Tibial artery (tissue), 4 donors: Measurements from ENCODE around the gene KRTAP4-16.
"Not testable (repeated sequence)": the region's sequence is repeated elsewhere in the genome, so short reads cannot be mapped to it uniquely, and the experiment has no call there.

Experiments used
- DNase-seq, 2 donors: peaks; one replicate each; pipeline ENCODE4 v3.0.0-alpha.2; 2019
- H3K27ac ChIP-seq, 2 donors: fragments of 200-600 bp; sonication (generic) in 1 of 2; 1 replicate in 1 of 2; 2 replicates in 1 of 2; pipeline ENCODE4 v1.5.1; 2018 to 2019; ENCODE audit warnings: mild to moderate bottlenecking in 1 of 2
- H3K27me3 ChIP-seq, 2 donors: fragments of 200-600 bp; sonication (generic) in 1 of 2; one replicate each; pipeline versions ENCODE4 v1.5.1 to v1.6.0; 2016 to 2019
- H3K36me3 ChIP-seq, 3 donors: fragments of 200-600 bp; sonication (generic) in 2 of 3; one replicate each; pipeline ENCODE4 v1.5.1; 2016 to 2019; ENCODE audit warnings: mild to moderate bottlenecking in 2 of 3
- H3K4me1 ChIP-seq, 4 donors: fragments of 200-600 bp; sonication (generic) in 2 of 4; 1 replicate in 3 of 4; 2 replicates in 1 of 4; pipeline ENCODE4 v1.5.1; 2016 to 2019
- H3K4me3 ChIP-seq, 2 donors: fragments of 200-600 bp; sonication (generic) in 1 of 2; 1 replicate in 1 of 2; 2 replicates in 1 of 2; pipeline ENCODE4 v1.5.1; 2018 to 2019; ENCODE audit warnings: mild to moderate bottlenecking in 2 of 2
- H3K9me3 ChIP-seq, 3 donors: fragments of 200-600 bp; sonication (generic) in 1 of 3; one replicate each; pipeline ENCODE4 v1.5.1; 2016 to 2019
- intact Hi-C: fragments of 100-400 bp; cut with DNase I; formaldehyde crosslinking; loops from one replicate; pipeline ENCODE4 v1.15.0; 2023; ENCODE audit warnings: low total_unique reads
- TF ChIP-seq, protein P1 (sequence below), 2 experiments: fragments of 200-600 bp in 1 of 2; fragments of 450-650 bp in 1 of 2; IDR thresholded peaks; one replicate each; pipeline ENCODE4 v1.5.1; 2017 to 2019; ENCODE audit warnings: antibody characterized with exemption in 2 of 2, mild to moderate bottlenecking in 1 of 2, moderate library complexity in 1 of 2

The KRTAP4-16 gene

DNA sequence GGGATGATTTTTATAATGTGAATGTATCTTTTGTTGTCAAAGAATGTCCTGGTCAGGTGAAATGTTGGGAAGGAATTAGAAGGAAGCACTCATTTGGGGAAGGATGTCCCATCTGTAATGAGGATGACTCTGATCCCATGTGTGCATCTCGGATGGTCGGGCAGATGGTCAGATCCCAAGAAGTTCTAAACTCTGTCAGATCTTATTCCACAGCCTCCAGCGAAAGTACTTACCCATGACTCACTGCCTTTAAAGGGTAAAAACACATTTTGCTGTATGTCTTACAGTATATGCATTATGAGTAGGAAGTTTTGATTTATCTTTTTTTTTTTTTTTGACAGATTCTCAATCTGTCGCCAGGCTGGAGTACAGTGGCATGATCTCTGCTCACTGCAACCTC is 16.7 kb upstream of the KRTAP4-16 start:
- no peak for DNase-seq
- peaks cover 0 to 9% of the 10 kb centered on the region in 2 donors for H3K27me3 ChIP-seq
- no peak overlapping the region for H3K27ac ChIP-seq
- TF ChIP-seq, protein P1, sequence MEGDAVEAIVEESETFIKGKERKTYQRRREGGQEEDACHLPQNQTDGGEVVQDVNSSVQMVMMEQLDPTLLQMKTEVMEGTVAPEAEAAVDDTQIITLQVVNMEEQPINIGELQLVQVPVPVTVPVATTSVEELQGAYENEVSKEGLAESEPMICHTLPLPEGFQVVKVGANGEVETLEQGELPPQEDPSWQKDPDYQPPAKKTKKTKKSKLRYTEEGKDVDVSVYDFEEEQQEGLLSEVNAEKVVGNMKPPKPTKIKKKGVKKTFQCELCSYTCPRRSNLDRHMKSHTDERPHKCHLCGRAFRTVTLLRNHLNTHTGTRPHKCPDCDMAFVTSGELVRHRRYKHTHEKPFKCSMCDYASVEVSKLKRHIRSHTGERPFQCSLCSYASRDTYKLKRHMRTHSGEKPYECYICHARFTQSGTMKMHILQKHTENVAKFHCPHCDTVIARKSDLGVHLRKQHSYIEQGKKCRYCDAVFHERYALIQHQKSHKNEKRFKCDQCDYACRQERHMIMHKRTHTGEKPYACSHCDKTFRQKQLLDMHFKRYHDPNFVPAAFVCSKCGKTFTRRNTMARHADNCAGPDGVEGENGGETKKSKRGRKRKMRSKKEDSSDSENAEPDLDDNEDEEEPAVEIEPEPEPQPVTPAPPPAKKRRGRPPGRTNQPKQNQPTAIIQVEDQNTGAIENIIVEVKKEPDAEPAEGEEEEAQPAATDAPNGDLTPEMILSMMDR (IDR thresholded peaks at IDR 0.05), result no peak
- no peak overlapping the region for H3K4me3 ChIP-seq
- intact Hi-C loops, result no loop called here
- no peaks in the 10 kb centered on the region for H3K36me3 ChIP-seq
- no peaks in the 10 kb centered on the region for H3K9me3 ChIP-seq
- H3K4me1 ChIP-seq, result no peaks in the 10 kb centered on the region

DNA sequence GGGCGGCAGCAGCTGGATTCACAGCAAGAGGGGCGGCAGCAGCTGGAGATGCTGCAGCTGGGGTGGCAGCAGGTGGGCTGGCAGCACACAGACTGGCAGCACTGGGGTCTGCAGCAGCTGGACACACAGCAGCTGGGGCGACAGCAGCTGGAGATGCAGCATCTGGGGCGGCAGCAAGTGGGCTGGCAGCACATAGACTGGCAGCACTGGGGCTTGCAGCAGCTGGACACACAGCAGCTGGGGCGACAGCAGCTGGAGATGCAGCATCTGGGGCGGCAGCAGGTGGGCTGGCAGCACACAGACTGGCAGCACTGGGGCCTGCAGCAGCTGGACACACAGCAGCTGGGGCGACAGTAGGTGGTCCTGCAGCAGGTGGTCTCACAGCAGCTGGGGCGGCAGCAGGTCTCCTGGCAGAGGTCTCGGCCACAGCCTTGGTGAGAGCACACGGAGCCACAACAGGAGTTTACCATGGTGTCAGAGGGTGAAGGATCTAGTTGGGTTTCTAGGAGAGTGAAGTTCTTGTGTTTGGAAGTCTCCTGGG is 15.9 kb upstream of the KRTAP4-16 start, which contains the start of gene KRTAP4-11:
Gene KRTAP4-11, minus strand, starts transcription at position 528 of the 541 bp plus-strand sequence. Its CDS starts 58 bp downstream, at position 470.
- H3K4me3 ChIP-seq, H3K36me3 ChIP-seq, H3K9me3 ChIP-seq, H3K27me3 ChIP-seq, DNase-seq, H3K27ac ChIP-seq, intact Hi-C loops, H3K4me1 ChIP-seq: not testable (repeated sequence)

DNA sequence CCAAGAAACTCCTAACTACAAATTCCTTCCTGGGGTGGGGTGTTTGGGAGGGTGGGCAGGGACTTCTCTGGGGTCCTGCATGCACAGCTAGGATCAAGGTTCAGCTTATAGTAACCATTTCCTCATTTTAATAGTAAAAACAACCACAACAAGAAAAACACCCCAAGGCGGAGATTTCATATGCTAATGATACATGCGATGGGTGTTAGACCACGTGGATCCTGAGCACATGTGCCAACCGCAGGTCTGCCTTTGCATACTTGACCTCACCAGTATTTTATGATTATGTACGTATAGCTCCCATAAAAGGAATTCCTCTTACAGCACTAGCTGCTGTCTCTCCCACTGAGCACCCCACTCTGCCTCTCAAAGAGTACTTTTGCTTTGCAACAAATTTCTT is 14.3 kb upstream of the KRTAP4-16 start:
- intact Hi-C loops, result no loop called here
- DNase-seq, result no peak
- H3K4me1 ChIP-seq, result no peaks in the 10 kb centered on the region
- H3K9me3 ChIP-seq, result no peaks in the 10 kb centered on the region
- peaks cover 0 to 9% of the 10 kb centered on the region in 2 donors for H3K27me3 ChIP-seq
- no peak overlapping the region for H3K27ac ChIP-seq
- no peak overlapping the region for H3K4me3 ChIP-seq
- TF ChIP-seq, protein P1 (IDR thresholded peaks at IDR 0.05), result no peak
- H3K36me3 ChIP-seq, result no peaks in the 10 kb centered on the region

DNA sequence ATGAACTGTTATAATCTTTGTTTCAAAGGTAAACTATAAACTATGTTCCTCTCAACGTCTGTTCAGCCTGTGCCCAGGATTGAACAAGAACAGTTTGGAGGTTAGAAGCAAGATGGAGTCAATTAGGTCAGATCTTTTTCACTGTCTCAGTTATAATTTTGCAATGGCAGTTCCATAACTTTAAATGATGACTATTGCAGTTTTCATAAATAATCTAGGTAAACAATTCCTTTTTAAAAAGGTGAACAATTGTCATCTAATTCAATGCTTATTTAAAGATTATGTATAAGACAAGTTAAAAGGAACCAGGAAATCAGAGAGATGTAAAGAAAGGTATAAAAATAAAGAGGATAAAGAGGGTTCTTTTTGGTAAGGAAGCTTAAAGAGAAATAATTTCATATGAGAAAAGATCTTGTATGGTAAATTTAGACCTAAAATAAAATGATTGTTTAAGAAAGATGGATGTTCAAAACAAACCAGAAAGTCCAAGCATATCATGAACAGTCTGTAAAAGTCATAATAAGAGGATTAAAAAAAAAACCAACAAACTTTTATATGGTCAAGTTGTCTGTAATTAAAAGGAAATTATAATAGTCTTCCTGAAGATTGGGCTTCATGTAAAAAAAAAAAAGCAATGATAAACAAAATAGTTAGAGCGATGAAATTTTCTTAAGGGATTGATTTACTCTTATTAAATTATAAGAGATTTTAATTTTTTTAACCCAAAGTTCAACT is 9.3 kb upstream of the KRTAP4-16 start:
- intact Hi-C loops, result no loop called here
- no peak for DNase-seq
- H3K27me3 ChIP-seq, result no peaks in the 10 kb centered on the region

DNA sequence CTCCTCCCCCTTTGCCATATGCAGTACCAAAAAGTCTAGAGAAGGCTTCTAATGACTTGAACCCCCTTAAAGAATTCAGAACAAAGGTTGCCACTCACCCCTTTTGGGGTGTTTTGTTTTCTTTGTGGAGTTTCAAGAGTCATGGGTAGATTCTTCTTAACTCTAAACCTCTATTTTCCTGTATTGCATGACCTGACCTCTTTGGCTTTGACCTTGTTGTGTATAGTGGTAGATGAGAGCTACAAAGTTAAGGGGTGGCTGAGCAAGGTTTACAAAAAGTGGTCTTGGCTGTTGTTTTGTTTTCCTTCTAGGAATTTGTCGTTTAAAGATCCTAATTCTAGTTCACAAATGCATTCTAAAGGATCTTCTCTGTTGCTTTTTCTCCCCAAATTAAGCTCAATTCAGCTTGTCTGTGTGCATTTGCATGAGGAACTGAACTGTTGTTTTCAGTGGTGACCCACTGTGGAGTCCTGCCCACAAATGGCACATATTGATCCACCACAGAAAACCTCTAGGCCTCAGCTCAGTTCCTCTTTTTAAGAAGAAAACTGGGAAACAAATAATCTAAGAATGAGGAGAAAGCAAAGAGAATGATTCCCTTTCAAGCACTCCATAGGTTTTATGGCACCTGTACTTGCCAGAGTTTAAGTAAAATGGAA is 6.8 kb upstream of the KRTAP4-16 start:
- intact Hi-C loops, H3K4me3 ChIP-seq, H3K36me3 ChIP-seq, H3K27ac ChIP-seq, H3K9me3 ChIP-seq, H3K4me1 ChIP-seq, H3K27me3 ChIP-seq, DNase-seq: not testable (repeated sequence)

More for the DNA sequence above, 9.3 kb upstream of the KRTAP4-16 start:
- Histone ChIP-seq H3K4me3 (no peak overlapping the region), H3K4me1 (no peaks in the 10 kb centered on the region), H3K9me3 (no peaks in the 10 kb centered on the region), H3K27ac (no peak overlapping the region), H3K36me3 (no peaks in the 10 kb centered on the region)
- TF ChIP-seq, protein P1 (IDR thresholded peaks at IDR 0.05), result no peak

DNA sequence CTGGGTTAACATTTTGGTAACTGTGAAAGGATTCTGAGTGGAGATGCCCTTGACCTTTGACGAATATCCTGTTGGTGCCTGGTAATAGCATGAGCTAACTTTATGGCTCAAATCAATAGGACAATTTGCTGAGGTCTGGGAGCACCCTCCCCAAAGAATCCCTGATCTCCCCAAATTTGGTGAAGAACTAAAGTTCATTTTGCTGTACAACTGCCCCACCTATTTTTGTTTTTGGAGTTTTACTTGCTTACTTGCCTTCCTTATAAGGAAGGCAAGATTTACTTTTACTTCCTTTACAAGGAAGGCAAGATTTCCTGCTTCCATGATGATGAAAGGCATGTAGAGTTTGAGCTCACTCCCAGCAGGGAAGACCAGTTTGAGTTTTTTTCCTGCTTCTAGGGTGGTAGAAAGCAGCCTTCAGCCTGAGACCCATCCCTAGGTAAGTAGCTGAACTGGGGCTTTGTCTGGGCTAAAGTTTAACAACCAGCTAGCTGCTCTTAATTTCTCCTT is 6.0 kb upstream of the KRTAP4-16 start:
- Histone ChIP-seq H3K9me3 (no peaks in the 10 kb centered on the region), H3K27ac (no peak overlapping the region), H3K27me3 (no peaks in the 10 kb centered on the region), H3K4me3 (no peak overlapping the region), H3K36me3 (no peaks in the 10 kb centered on the region), H3K4me1 (no peaks in the 10 kb centered on the region)
- DNase-seq, result no peak
- TF ChIP-seq, protein P1 (IDR thresholded peaks at IDR 0.05), result no peak
- intact Hi-C loops, result no loop called here

DNA sequence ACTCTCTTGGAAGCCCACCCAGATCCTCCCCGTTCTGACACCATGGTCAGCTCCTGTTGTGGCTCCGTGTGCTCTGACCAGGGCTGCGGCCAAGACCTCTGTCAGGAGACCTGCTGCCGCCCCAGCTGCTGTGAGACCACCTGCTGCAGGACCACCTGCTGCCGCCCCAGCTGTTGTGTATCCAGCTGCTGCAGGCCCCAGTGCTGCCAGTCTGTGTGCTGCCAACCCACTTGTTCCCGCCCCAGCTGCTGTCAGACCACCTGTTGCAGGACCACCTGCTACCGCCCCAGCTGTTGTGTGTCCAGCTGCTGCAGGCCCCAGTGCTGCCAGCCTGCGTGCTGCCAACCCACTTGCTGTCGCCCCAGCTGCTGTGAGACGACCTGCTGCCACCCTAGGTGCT is 3.3 kb upstream of the KRTAP4-16 start, which contains the start of gene KRTAP4-9:
Gene KRTAP4-9, plus strand, starts transcription at position 43 of the 400 bp plus-strand sequence. Its CDS starts 0 bp downstream, at position 43.
- H3K27me3 ChIP-seq, H3K36me3 ChIP-seq, H3K4me1 ChIP-seq, intact Hi-C loops, H3K27ac ChIP-seq, DNase-seq, H3K9me3 ChIP-seq, H3K4me3 ChIP-seq: not testable (repeated sequence)

DNA sequence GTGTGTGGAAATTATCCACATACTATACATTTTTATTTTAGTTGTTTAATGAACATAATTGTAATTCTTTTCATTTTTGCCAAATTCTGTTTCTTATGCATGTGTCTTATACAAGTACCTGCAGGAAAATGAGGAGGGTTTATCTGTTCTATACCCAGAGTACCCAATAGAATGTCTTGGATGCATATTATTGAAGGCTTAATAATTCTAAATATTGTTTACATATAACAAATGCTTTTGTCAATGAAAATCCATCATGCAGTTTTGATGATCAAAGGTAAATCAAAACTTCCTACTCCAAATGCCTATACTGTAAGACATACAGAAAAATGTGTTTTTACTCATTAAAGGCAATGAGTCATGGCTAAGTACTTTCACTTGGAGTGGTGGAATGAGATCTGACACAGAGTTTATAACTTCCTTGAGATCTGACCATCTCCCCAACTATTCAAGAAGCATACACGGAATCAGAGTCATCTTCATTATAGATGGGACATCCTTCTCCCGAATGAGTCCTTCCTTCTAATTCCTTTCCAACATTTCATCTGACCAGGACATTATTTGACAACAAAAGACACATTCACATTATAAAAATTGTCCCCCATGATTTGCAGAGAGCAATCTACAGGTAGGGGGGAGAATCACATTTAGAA is 2.5 kb upstream of the KRTAP4-16 start:
- H3K4me1 ChIP-seq, H3K27me3 ChIP-seq, intact Hi-C loops, DNase-seq, H3K4me3 ChIP-seq, H3K36me3 ChIP-seq, H3K9me3 ChIP-seq, H3K27ac ChIP-seq: not testable (repeated sequence)
